Measurements from ENCODE around the gene RANBP6.
A peak's percentile ranks its signal among the peaks of the same experiment; 100 is the strongest.

RANBP6 gene

GRCh38 chr9:6006749-6007057 lies 8.7 kb downstream of the RANBP6 start:
- H3K27ac ChIP-seq: peak overlapping the region; percentile 93
- TF ChIP-seq CTCF (IDR thresholded peaks at IDR 0.05): no peak
- TF ChIP-seq ZFX (IDR thresholded peaks at IDR 0.05; ENCODE audit: borderline replicate concordance): no peak

- TF ChIP-seq CTCF (IDR thresholded peaks at IDR 0.05) (no peak), ZFX (IDR thresholded peaks at IDR 0.05; ENCODE audit: borderline replicate concordance) (no peak)
- no peak overlapping the region for H3K27ac ChIP-seq
Measured at GRCh38 chr9:6000955-6001354, 14.5 kb downstream of the RANBP6 start.

- no peak for TF ChIP-seq ZFX (IDR thresholded peaks at IDR 0.05; ENCODE audit: borderline replicate concordance)
- no peak for TF ChIP-seq CTCF (IDR thresholded peaks at IDR 0.05)
- H3K27ac ChIP-seq: no peak overlapping the region
Measured at GRCh38 chr9:5999443-6000101, 15.9 kb downstream of the RANBP6 start.

- TF ChIP-seq CTCF (IDR thresholded peaks at IDR 0.05) (no peak), ZFX (IDR thresholded peaks at IDR 0.05; ENCODE audit: borderline replicate concordance) (no peak)
Measured at GRCh38 chr9:5994493-5994892, 20.9 kb downstream of the RANBP6 start.

GRCh38 chr9:5988265-5988664 lies 27.2 kb downstream of the RANBP6 start:
- no peak overlapping the region for H3K27ac ChIP-seq
- TF ChIP-seq CTCF (IDR thresholded peaks at IDR 0.05) (no peak), ZFX (IDR thresholded peaks at IDR 0.05; ENCODE audit: borderline replicate concordance) (no peak)

More at GRCh38 chr9:5994493-5994892, 20.9 kb downstream of the RANBP6 start:
- H3K27ac ChIP-seq: no peak overlapping the region

- H3K27ac ChIP-seq: no peak overlapping the region
- TF ChIP-seq CTCF (IDR thresholded peaks at IDR 0.05): no peak
- no peak for TF ChIP-seq ZFX (IDR thresholded peaks at IDR 0.05; ENCODE audit: borderline replicate concordance)
Measured at GRCh38 chr9:5983042-5983441, 32.4 kb downstream of the RANBP6 start.

- no peak overlapping the region for H3K27ac ChIP-seq
- TF ChIP-seq ZFX (IDR thresholded peaks at IDR 0.05; ENCODE audit: borderline replicate concordance) (no peak), CTCF (IDR thresholded peaks at IDR 0.05) (no peak)
Measured at GRCh38 chr9:5982317-5982716, 33.1 kb downstream of the RANBP6 start.
